Fibroblast of pulmonary artery (primary cell): ENCODE results near the gene TPSAB1.
"Not testable (repeated sequence)": the region's sequence is repeated elsewhere in the genome, so short reads cannot be mapped to it uniquely, and the experiment has no call there.

Source experiments
- DNase-seq: peaks from one replicate; pipeline ENCODE4 v3.0.0-alpha.2; 2010; ENCODE audit warnings: low read depth
- H3K4me3 ChIP-seq: replicated peaks from 2 replicates; pipeline ENCODE4 v1.5.1; 2011; ENCODE audit warnings: low read depth, mild to moderate bottlenecking, control low read depth, low read length, moderate library complexity
- CTCF ChIP-seq: IDR thresholded peaks from 2 replicates; pipeline ENCODE4 v1.5.1; 2011; ENCODE audit warnings: mild to moderate bottlenecking, control low read depth, low read length, inconsistent platforms; ENCODE audit errors: missing control alignments

The TPSAB1 gene

GRCh38 chr16:1220841-1221627, 19.5 kb upstream of the TPSAB1 start:
- no peak overlapping the region for H3K4me3 ChIP-seq
- DNase-seq: no peak
- TF ChIP-seq CTCF: no peak

GRCh38 chr16:1221628-1222552, 18.6 kb upstream of the TPSAB1 start:
- H3K4me3 ChIP-seq: no peak overlapping the region
- TF ChIP-seq CTCF: no peak
- no peak for DNase-seq

GRCh38 chr16:1222553-1223354, 17.8 kb upstream of the TPSAB1 start:
- H3K4me3 ChIP-seq: no peak overlapping the region
- DNase-seq: no peak
- no peak for TF ChIP-seq CTCF

- no peak for TF ChIP-seq CTCF
- no peak overlapping the region for H3K4me3 ChIP-seq
- DNase-seq: no peak
Measured at GRCh38 chr16:1223355-1224214, 16.9 kb upstream of the TPSAB1 start.

- no peak overlapping the region for H3K4me3 ChIP-seq
- no peak for DNase-seq
- no peak for TF ChIP-seq CTCF
Measured at GRCh38 chr16:1224558-1224957, 15.9 kb upstream of the TPSAB1 start.

GRCh38 chr16:1225051-1225451, 15.5 kb upstream of the TPSAB1 start, which contains the start of gene TPSG1:
Gene TPSG1, minus strand, starts transcription at chr16:1225268. Its CDS starts 16 bp downstream, at chr16:1225252.
- TF ChIP-seq CTCF: no peak

GRCh38 chr16:1225728-1226311, 14.7 kb upstream of the TPSAB1 start:
- not testable (repeated sequence) for DNase-seq, H3K4me3 ChIP-seq

More at GRCh38 chr16:1225051-1225451, 15.5 kb upstream of the TPSAB1 start, which contains the start of gene TPSG1:
- no peak within 1 kb of the TSS for H3K4me3 ChIP-seq
- no peak for DNase-seq

GRCh38 chr16:1226692-1227091, 13.8 kb upstream of the TPSAB1 start:
- not testable (repeated sequence) for DNase-seq, H3K4me3 ChIP-seq

GRCh38 chr16:1228227-1228626, 12.3 kb upstream of the TPSAB1 start:
- not testable (repeated sequence) for DNase-seq, H3K4me3 ChIP-seq
